GM12878 (cell line): Measurements from ENCODE around the gene LSAMP. TPM values are rescaled to one million over a fixed set of nuclear protein-coding genes. Genes with fewer than 3 reads are reported as not detected.

ENCODE experiments used
- ATAC-seq: fragments of 200-7000 bp; cut with Tn5 transposase; 3 replicates; pipeline ENCODE4 v1.9.1; 2020; ENCODE audit warnings: mild to moderate bottlenecking, moderate library complexity
- BruUV-seq: library from RNA; stranded (reverse); fragments of 400-500 nt; replicated peaks from 2 replicates; lab custom pipeline; 2021; lab: Mats Ljungman, UMichigan
- CTCF ChIA-PET: fragments of 300-600 bp; sonication (Branson Sonifier 250); formaldehyde crosslinking; extraction: SDS; loops from one replicate; lab custom pipeline; 2021; ENCODE audit warnings: inconsistent platforms; lab: Yijun Ruan, JAX
- POLR2A ChIA-PET: fragments of 350-600 bp; formaldehyde crosslinking; extraction: SDS; loops from one replicate; lab custom pipeline; 2021; ENCODE audit warnings: inconsistent platforms; lab: Charles Lee
- RAD21 ChIA-PET: fragments of 300-600 bp; sonication (Branson Sonifier 250); formaldehyde crosslinking; loops from one replicate; lab custom pipeline; 2023; ENCODE audit warnings: antibody characterized with exemption; ENCODE audit not compliant: unreplicated experiment; lab: Charles Lee
- SMC1A ChIA-PET: fragments of 300-600 bp; sonication (Branson Sonifier 250); formaldehyde crosslinking; loops from one replicate; lab custom pipeline; 2023; ENCODE audit not compliant: unreplicated experiment, uncharacterized antibody; lab: Charles Lee
- DNase-seq: peaks from one replicate; pipeline ENCODE4 v3.0.0-alpha.2; 2011; ENCODE audit warnings: low read depth, low spot score
- FAIRE-seq: peaks from 3 replicates; lab custom pipeline; 2011; peaks lifted over from hg19 to GRCh38; lab: Jason Lieb, UNC
- H2AFZ ChIP-seq: 2 replicates; pipeline ENCODE4 v1.6.0; 2011; ENCODE audit warnings: low read depth, low read length, control low read depth; ENCODE audit not compliant: control insufficient read depth
- H3K27ac ChIP-seq: 2 replicates; pipeline ENCODE4 v1.5.1; 2011; ENCODE audit warnings: control low read depth; ENCODE audit not compliant: control insufficient read depth, insufficient read depth
- H3K27me3 ChIP-seq, 2 experiments: replicated peaks in 1 of 2; 2 replicates each; pipeline versions ENCODE4 v1.6.0 to v1.6.1; 2011; ENCODE audit warnings: low read length in 1 of 2; ENCODE audit not compliant: control insufficient read depth in 2 of 2, insufficient read depth in 2 of 2
- H3K36me3 ChIP-seq, 2 experiments: 2 replicates each; pipeline ENCODE4 v1.5.1; 2011; ENCODE audit warnings: low read length in 1 of 2; ENCODE audit not compliant: control insufficient read depth in 2 of 2, insufficient read depth in 2 of 2
- H3K4me1 ChIP-seq: 2 replicates; pipeline ENCODE4 v1.6.1; 2011; ENCODE audit warnings: mild to moderate bottlenecking, low read length, moderate library complexity, mixed read lengths; ENCODE audit not compliant: control insufficient read depth, insufficient read depth
- H3K4me2 ChIP-seq: 2 replicates; pipeline ENCODE4 v1.6.0; 2011; ENCODE audit warnings: control low read depth; ENCODE audit not compliant: control insufficient read depth, insufficient read depth
- H3K4me3 ChIP-seq: fragments of 200-600 bp; sonication (generic); 2 replicates; pipeline ENCODE4 v1.5.1; 2016
- H3K79me2 ChIP-seq: 2 replicates; pipeline ENCODE4 v1.6.0; 2011; ENCODE audit warnings: low read length; ENCODE audit not compliant: control insufficient read depth, insufficient read depth
- H3K9ac ChIP-seq: 2 replicates; pipeline ENCODE4 v1.8.0; 2011; ENCODE audit warnings: low read length, control low read depth, mixed read lengths; ENCODE audit not compliant: control insufficient read depth, insufficient read depth
- H3K9me3 ChIP-seq: replicated peaks from 3 replicates; pipeline ENCODE4 v1.5.1; 2011; ENCODE audit warnings: mild to moderate bottlenecking, low read length; ENCODE audit not compliant: control insufficient read depth, insufficient read depth
- H4K20me1 ChIP-seq: 2 replicates; pipeline ENCODE4 v1.6.0; 2011; ENCODE audit not compliant: control insufficient read depth, insufficient read depth
- CHD4 ChIP-seq: fragments of 200-600 bp; sonication (generic); IDR thresholded peaks from 2 replicates; pipeline ENCODE4 v1.6.1; 2016; ENCODE audit warnings: mild to moderate bottlenecking
- CUX1 ChIP-seq: IDR thresholded peaks from 2 replicates; pipeline ENCODE4 v1.6.1; 2012; ENCODE audit warnings: improper control_type of control experiment, low read depth, low read length; ENCODE audit not compliant: insufficient replicate concordance
- DPF2 ChIP-seq: fragments of 450-650 bp; IDR thresholded peaks from 2 replicates; pipeline ENCODE4 v1.6.1; 2017; ENCODE audit warnings: mild to moderate bottlenecking
- ETV6 ChIP-seq, 2 experiments: fragments of 450-650 bp in 1 of 2; IDR thresholded peaks in 1 of 2; conservative IDR thresholded peaks in 1 of 2; 2 replicates each; pipeline ENCODE4 v1.6.1; 2014; ENCODE audit warnings: antibody characterized with exemption in 1 of 2, borderline replicate concordance in 1 of 2, low read depth in 1 of 2, mild to moderate bottlenecking in 1 of 2, moderate library complexity in 1 of 2
- MEF2A ChIP-seq: IDR thresholded peaks from 2 replicates; pipeline ENCODE4 v1.6.1; 2011; ENCODE audit warnings: low read depth, mild to moderate bottlenecking, low read length, moderate library complexity; ENCODE audit not compliant: insufficient read depth
- MEF2B ChIP-seq: fragments of 450-650 bp; IDR thresholded peaks from 2 replicates; pipeline ENCODE4 v1.6.1; 2018; ENCODE audit warnings: mild to moderate bottlenecking, moderate library complexity; ENCODE audit not compliant: partially characterized antibody, poor library complexity, severe bottlenecking
- POLR2AphosphoS5 ChIP-seq: IDR thresholded peaks from 2 replicates; pipeline ENCODE4 v1.6.1; 2011; ENCODE audit warnings: mild to moderate bottlenecking, low read length, inconsistent platforms
- SMAD1 ChIP-seq: fragments of 450-650 bp; IDR thresholded peaks from 2 replicates; pipeline ENCODE4 v1.6.1; 2018; ENCODE audit warnings: mild to moderate bottlenecking, low read depth; ENCODE audit not compliant: partially characterized antibody
- ZBED1 ChIP-seq: IDR thresholded peaks from 2 replicates; pipeline ENCODE4 v1.6.1; 2016; ENCODE audit warnings: borderline replicate concordance
- ZNF207 ChIP-seq: fragments of 450-650 bp; IDR thresholded peaks from 2 replicates; pipeline ENCODE4 v1.6.1; 2014; ENCODE audit warnings: antibody characterized with exemption, mild to moderate bottlenecking, borderline replicate concordance
- WGBS: methylation state at CpG from one replicate; pipeline ENCODE4 v1.1.6; 2016; ENCODE audit warnings: low lambda C conversion rate; ENCODE audit not compliant: insufficient replicate concordance, insufficient coverage; ENCODE audit errors: missing lambda C conversion rate; 5-methylcytosine and 5-hydroxymethylcytosine counted together
- in situ Hi-C: fragments of 300-500 bp; cut with MboI; formaldehyde crosslinking; loops from 9 replicates; pipeline ENCODE4 v1.14.3; 2018; ENCODE audit warnings: mixed read lengths
- intact Hi-C: fragments of 100-400 bp; cut with micrococcal nuclease; formaldehyde crosslinking; loops from one replicate; pipeline ENCODE4 v1.14.2; 2022; ENCODE audit not compliant: unreplicated experiment
- polyA plus RNA-seq, 11 experiments: library from polyadenylated mRNA; depleted of rRNA in 4 of 11; unstranded in 6 of 11; stranded (reverse) in 5 of 11; fragments of >200 nt; fragmentation: Nextera tagmentation in 4 of 11; fragmentation: Illumina TruSeq in 1 of 11; extraction: Ambion mirVana in 4 of 11; extraction: Trizol in 1 of 11; gene quantifications; 1 replicate in 1 of 11; 2 replicates in 10 of 11; pipeline versions ENCODE4 v1.2.1 to v1.2.3, GENCODE V29; 2011 to 2016; ENCODE audit warnings: inconsistent platforms in 2 of 11, missing spikeins in 2 of 11, low read depth in 1 of 11
- total RNA-seq, 4 experiments: library from RNA; depleted of rRNA in 3 of 4; stranded (reverse); fragments of >200 nt in 3 of 4; fragmentation: Illumina TruSeq in 1 of 4; extraction: Trizol in 1 of 4; gene quantifications; 2 replicates each; pipeline versions ENCODE4 v1.2.1 to v1.2.3, GENCODE V29; 2013 to 2021
- TF ChIP-seq, protein P1 (sequence below): fragments of 450-650 bp; formaldehyde crosslinking; IDR thresholded peaks from 2 replicates; pipeline ENCODE4 v1.4.0; 2020; ENCODE audit warnings: mild to moderate bottlenecking, moderate library complexity
- TF ChIP-seq, protein P2 (sequence below): fragments of 450-650 bp; IDR thresholded peaks from 2 replicates; pipeline ENCODE4 v1.6.1; 2017; ENCODE audit warnings: low read depth, mild to moderate bottlenecking, moderate library complexity

Gene LSAMP
- total and polyA plus RNA-seq, 10 of the 15 experiments (the other 5 are each of a cell fraction or from before 2014, with no cell fraction given) = 2.0 to 12.7 (median 6.5) TPM

GRCh38 chr3:116267116-116267515 lies 178.2 kb downstream of the LSAMP start:
- 39% methylated on average over 1 of the region's 1 CpG for WGBS
- no peak for TF ChIP-seq DPF2
- TF ChIP-seq ETV6 (conservative IDR thresholded peaks at IDR 0.05 in 1 of 2, IDR thresholded peaks at IDR 0.05 in 1 of 2; ENCODE audit: borderline replicate concordance in 1 of 2, low read depth in 1 of 2) = no peak
- TF ChIP-seq, protein P1, sequence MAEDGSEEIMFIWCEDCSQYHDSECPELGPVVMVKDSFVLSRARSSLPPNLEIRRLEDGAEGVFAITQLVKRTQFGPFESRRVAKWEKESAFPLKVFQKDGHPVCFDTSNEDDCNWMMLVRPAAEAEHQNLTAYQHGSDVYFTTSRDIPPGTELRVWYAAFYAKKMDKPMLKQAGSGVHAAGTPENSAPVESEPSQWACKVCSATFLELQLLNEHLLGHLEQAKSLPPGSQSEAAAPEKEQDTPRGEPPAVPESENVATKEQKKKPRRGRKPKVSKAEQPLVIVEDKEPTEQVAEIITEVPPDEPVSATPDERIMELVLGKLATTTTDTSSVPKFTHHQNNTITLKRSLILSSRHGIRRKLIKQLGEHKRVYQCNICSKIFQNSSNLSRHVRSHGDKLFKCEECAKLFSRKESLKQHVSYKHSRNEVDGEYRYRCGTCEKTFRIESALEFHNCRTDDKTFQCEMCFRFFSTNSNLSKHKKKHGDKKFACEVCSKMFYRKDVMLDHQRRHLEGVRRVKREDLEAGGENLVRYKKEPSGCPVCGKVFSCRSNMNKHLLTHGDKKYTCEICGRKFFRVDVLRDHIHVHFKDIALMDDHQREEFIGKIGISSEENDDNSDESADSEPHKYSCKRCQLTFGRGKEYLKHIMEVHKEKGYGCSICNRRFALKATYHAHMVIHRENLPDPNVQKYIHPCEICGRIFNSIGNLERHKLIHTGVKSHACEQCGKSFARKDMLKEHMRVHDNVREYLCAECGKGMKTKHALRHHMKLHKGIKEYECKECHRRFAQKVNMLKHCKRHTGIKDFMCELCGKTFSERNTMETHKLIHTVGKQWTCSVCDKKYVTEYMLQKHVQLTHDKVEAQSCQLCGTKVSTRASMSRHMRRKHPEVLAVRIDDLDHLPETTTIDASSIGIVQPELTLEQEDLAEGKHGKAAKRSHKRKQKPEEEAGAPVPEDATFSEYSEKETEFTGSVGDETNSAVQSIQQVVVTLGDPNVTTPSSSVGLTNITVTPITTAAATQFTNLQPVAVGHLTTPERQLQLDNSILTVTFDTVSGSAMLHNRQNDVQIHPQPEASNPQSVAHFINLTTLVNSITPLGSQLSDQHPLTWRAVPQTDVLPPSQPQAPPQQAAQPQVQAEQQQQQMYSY (CRISPR knock-in tag) = no peak
- no peak for TF ChIP-seq SMAD1
- no peak for TF ChIP-seq ZBED1
- TF ChIP-seq, protein P2, sequence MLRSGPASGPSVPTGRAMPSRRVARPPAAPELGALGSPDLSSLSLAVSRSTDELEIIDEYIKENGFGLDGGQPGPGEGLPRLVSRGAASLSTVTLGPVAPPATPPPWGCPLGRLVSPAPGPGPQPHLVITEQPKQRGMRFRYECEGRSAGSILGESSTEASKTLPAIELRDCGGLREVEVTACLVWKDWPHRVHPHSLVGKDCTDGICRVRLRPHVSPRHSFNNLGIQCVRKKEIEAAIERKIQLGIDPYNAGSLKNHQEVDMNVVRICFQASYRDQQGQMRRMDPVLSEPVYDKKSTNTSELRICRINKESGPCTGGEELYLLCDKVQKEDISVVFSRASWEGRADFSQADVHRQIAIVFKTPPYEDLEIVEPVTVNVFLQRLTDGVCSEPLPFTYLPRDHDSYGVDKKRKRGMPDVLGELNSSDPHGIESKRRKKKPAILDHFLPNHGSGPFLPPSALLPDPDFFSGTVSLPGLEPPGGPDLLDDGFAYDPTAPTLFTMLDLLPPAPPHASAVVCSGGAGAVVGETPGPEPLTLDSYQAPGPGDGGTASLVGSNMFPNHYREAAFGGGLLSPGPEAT = no peak
- TF ChIP-seq POLR2AphosphoS5 = no peak
- no peak for TF ChIP-seq MEF2A
- no peak for TF ChIP-seq MEF2B
- TF ChIP-seq CUX1 = no peak
- no peak for TF ChIP-seq CHD4
- TF ChIP-seq ZNF207 = no peak

More at GRCh38 chr3:116267116-116267515, 178.2 kb downstream of the LSAMP start:
- no peaks in the 10 kb centered on the region for H3K79me2 ChIP-seq
- no peaks in the 10 kb centered on the region for H3K36me3 ChIP-seq
- ChIA-PET SMC1A (interaction anchor here (0.9 to 4.8 kb wide), 6 partner anchors 11 to 76 kb away, joined by 4 to 35 read pairs (median 9); no protein-coding TSS in a partner anchor), CTCF (interaction anchor here (0.6 to 0.7 kb wide), 2 partner anchors 10 to 322 kb away, joined by 3 to 5 read pairs; no protein-coding TSS in a partner anchor), RAD21 (interaction anchor here (0.7 to 2.9 kb wide), 5 partner anchors 11 to 76 kb away, joined by 3 to 11 read pairs (median 4); no protein-coding TSS in a partner anchor), POLR2A (interaction anchor here (1.4 to 1.5 kb wide), 2 partner anchors 10 to 11 kb away, joined by 3 read pairs; no protein-coding TSS in a partner anchor)
- no peak overlapping the region for H3K4me2 ChIP-seq
- H3K27ac ChIP-seq = no peak overlapping the region
- ATAC-seq = no peak
- no peak overlapping the region for H2AFZ ChIP-seq
- no peak overlapping the region for H3K9ac ChIP-seq
- no peak for FAIRE-seq
- H3K4me3 ChIP-seq = no peak overlapping the region
- intact Hi-C loops (loop anchor here (5.0 kb wide), 1 partner anchor 75 kb away; no protein-coding TSS in a partner anchor), in situ Hi-C loops (no loop called here)
- H3K27me3 ChIP-seq = no peaks in the 10 kb centered on the region
- H3K4me1 ChIP-seq = no peaks in the 10 kb centered on the region
- no peak for DNase-seq
- no peaks in the 10 kb centered on the region for H4K20me1 ChIP-seq
- no TSS peak for BruUV-seq
- no peaks in the 10 kb centered on the region for H3K9me3 ChIP-seq
